Kasumi-1 (cell line): ENCODE results near the gene MYH6.
"Not testable (repeated sequence)": the region's sequence is repeated elsewhere in the genome, so short reads cannot be mapped to it uniquely, and the experiment has no call there.

Experiments
- DNase-seq, 2 experiments: peaks; one replicate each; lab custom pipeline; 2025; lab: John Stamatoyannopoulos, UW

MYH6 gene

DNA sequence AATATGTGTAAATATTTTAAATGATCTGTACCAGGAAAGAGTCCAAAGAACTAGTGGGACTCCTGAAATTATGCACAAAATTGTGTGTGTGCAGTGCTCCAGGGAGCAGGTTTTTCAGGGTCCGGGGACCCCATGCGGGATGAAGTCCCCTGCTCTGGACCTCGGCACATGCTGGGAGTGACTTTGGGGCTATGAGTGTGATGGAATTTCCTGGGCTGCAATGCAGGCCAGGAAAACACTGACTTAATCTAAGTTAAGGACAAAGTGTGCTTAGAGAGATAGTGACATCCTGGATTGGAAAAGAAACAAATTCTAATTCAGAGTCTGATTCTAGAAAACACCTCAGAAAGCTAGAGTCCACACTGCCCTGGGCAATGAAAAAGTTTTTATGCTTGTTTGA lies 6.2 kb upstream of the MYH6 start:
- no peak for DNase-seq

DNA sequence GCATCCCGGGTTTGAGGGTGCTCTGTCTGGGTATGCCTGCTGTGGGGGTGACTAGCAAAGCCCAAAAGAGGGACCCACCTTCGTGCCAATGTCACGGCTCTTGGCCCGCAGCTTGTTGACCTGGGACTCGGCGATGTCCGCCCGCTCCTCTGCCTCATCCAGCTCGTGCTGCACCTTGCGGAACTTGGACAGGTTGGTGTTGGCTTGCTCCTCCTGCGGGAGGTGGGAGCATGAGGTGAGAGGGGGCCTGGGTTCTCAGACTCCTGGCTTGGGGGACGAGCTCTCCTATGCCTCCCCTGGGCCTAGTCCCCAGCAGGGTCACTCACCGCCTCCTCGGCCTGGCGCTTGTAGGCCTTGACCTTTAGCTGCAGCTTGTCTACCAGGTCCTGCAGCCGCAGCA lies 5.6 kb upstream of the MYH6 start:
- DNase-seq, result no peak

DNA sequence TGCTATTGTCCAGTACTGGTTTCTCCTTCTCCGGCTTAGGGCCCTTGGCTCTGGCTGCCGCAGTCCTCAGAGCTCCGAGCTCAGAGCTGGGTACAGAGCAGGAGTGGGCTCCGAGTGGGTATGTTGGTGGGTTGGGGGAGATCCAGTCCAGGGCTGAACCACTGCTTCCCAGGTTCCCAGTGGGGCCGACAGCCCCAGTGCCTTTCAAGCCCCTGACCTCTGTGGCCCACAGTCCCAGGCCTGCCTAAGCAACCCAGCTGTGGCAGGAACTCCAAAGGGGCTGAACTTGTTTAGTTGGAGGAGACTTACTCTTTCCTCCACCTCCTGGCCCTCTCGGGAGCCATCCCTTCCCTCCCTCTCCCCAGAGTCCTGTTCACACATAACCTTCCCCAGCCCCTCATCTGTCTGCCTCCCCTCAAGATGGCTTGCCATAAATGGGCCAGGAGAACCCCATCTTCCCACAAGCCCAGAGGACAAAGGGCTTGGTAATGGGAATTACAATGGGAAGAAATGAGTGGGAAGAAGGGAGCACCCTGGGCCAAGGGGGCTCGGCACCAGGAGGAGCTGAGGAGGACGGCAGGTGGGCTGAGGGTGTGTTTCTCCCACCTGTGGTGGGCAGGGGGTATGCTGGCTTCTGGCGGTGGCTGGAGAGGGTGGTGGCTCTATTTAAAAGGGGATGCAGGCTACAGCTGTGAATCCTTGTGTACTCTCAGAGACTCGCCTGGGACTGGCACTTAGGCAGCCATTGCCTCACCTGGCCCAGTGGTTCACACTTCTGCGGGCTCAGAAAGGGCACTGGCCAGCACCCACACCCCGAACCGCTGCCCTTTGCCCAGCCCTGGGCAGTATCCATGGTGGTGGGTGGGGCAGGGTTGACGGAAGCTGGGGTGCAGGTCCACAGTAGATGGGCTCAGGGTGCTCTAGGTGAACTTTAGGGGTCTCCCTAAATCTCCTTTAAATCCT lies 3.8 kb upstream of the MYH6 start:
- no peak for DNase-seq

DNA sequence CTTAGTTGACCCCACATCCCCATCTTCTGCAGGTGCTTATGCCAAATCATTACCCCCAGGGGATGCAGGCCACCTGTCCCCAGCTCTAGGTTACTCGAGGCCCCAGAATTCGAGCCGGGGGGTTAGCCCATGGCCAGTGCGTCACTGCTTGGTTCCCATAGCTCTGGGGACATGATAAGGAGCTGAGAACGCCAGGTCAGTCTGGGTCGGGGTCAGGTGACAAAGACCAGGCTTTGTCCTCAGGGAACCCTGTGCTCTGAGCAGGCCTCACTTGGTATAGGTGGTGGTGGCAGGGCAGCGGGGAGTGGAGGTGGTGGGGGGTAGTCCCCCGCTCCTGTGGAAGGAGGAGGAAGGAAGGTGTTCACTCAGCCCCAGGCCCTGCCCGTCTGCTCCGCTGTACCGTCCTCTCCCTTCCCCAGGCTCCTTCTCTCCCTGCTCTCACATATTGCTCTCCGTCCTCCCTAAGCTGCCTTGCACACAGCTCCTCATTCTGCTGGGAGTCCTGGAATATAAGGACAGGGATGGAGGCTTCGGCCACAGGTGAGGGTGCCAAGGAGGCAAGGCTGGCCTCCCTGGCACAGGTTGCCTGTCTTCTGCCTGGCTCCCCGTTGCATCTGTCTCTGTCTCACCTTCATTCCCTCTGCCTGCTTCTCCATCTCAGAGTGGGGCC lies 2.0 kb upstream of the MYH6 start:
- no peak for DNase-seq

DNA sequence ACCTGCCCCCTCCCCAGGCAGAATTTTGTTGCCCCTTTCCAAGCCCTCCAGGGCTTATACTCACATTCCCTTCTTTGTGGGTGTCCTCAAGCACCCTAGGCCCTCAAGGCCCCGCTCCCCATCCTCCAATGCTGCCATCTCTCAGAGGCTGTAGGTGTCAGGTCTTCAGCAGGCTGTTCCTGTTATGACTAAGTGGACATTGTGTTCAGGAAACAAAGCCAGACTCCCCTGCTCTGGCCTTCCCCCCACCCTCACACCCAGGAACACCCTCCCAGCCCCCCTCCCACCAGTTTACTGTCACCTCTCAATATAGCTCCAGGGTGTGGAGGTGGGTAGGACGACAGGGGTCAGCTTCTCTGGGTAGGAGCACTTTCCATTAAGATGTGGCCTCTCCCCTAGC lies 1.4 kb upstream of the MYH6 start:
- DNase-seq, result no peak

DNA sequence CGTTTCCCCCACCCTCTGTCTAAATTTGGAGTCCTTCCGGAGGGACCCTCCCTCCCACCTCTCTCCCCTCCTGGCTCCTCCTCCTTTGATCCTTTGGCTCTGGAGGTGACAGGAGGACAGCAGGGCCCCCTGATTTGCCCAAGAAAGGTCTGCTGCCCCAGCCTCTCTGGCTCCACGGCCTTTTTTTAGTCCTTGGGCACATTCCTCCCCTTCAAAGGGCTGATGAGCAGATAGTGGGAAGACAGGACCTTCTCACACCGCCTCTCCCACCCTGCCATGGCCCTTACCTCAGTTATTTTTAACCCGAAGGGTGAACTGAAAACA lies 196 bp upstream of the MYH6 start:
- DNase-seq, result no peak

DNA sequence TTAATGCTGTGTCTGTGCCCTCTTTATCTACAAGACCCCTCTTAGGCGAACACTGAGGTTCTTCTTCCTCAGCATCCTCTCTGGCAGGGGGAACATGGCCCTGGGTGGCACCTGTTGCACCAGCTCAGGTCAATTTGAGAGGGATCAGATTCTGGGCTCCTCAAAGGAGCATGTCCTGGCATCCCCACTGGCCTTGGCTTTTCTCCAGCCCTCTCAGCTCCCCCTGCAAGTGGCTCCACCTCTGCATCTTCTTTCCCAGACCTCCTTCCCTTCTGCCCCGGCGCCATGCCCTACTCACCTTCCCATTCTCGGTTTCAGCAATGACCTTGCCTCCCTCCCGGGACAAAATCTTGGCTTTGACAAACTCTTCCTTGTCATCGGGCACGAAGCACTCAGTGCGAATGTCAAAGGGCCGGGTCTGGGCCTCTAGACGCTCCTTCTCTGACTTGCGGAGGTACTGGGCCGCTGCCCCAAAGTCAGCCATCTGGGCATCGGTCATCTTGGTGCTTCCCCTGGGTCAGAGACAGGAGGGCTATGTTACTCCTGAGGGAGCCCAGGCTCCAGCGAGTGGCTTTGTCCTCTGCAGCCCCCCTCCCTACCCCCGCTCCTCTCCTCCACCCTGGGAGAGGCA lies 1.2 kb downstream of the MYH6 start:
- no peak for DNase-seq

DNA sequence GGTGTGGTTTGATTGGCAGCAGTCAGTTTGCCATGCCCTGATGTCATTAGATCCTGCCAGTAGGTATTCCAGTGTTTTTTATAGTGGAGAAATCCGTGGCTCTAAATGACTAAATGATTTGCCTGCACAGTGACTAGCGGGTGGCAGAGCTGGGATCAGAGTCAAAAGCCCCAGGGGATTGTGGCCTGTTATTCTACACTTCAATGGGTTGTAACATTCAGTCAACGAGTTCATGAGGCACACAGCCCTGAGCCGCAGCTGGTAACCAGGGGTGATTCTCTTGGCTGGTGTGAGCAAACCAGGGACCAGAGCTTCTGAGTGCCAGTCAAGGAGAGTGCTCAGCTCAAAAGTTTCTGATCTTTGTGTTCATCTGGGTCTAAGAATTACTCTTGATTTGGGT lies 1.8 kb downstream of the MYH6 start:
- no peak for DNase-seq

DNA sequence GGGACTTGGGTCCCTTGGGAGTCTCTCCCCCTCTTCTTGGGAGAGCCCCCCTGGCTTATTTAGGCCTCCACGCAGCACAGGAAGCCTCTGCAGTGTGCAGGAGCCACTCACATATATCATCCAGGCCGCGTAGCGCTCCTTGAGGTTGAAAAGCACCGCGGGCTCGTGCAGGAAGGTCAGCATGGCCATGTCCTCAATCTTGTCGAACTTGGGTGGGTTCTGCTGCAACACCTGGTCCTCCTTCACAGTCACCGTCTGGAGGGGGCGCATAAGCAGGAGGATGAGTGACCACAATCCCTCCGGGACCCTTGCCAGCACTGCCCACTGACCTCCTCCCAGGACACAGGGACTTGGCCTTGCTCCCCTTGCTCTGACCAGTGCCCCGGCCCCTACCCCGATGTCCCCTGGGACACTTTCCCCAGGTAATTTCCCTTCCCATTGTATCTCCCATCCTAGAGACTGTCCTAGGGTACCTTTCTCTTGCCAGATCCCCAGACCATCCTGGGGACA lies 2.5 kb downstream of the MYH6 start:
- no peak for DNase-seq

DNA sequence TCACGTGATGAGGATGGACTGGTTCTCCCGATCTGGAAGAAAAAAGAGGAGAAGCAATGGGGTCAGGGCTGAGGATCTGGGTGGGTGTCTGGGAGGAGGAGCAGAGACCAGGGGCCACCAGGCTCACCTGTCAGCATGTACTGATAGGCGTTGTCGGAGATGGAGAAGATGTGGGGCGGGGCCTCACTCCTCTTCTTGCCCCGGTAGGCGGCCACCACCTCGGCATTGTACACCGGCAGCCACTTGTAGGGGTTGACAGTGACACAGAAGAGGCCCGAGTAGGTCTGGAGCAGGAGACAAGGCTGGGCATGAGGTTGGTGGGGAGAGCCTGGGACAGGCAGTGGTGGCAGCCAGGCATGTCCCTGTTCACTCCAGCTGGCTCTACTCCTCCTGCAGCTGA lies 3.0 kb downstream of the MYH6 start:
- no peak for DNase-seq

DNA sequence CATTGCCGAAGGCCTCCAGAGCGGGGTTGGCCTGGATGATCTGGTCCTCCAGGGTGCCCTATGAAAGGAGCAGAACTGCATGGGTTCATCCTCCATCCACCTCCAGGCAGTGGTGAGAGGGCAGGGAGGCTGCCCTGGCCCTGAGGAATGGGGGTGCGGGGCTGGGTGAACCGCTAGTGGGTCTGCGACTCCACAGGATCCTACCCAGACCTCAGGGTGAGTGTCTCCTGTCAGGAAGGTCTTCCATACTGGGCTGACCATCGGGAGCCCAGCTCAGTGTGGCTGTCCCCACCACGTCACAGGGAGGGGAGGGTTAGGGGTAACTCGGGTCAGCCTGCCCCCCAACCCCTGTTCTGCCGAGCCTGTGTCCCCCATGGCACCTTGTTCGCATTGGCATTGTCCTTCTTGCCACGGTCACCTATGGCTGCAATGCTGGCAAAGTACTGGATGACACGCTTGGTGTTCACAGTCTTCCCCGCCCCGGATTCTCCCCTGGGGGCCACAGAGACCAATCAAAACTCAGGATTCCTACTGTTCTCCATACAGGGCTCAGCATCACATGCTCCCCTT lies 3.7 kb downstream of the MYH6 start:
- no peak for DNase-seq

DNA sequence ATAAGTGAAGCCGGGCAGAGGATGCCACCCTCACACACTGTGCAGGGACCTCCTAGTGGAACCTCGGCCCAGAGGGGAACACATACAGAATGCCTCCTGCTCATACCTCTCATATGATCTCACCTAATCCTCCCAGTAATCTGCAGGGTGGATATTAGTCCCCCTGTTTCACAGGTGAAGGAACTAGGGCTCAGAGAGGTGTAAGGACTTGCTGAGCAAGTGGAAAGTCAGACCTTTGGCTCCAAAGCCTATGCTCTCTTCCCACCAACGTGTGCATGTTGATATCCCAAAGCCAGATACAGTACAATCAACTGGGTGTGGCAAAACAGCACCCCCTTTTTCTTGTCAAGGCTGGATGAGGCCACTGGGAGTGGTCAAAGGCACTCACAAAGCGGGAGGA lies 4.2 kb downstream of the MYH6 start:
- DNase-seq, result no peak

DNA sequence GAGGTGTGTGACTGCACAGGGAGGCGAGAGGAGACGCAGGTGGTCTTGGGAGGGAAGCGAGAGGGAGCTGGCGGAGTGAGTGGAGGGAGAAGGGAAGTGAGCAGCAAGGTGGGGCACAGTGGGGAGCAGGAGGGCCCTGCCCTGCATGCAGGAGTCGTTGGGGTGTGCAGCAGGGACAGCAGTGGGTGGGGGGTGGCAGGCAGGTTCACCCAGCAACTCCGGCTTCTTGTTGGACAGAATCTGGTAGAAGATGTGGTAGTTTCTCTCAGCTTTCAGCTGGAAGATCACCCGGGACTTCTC lies 5.0 kb downstream of the MYH6 start:
- DNase-seq, result no peak

DNA sequence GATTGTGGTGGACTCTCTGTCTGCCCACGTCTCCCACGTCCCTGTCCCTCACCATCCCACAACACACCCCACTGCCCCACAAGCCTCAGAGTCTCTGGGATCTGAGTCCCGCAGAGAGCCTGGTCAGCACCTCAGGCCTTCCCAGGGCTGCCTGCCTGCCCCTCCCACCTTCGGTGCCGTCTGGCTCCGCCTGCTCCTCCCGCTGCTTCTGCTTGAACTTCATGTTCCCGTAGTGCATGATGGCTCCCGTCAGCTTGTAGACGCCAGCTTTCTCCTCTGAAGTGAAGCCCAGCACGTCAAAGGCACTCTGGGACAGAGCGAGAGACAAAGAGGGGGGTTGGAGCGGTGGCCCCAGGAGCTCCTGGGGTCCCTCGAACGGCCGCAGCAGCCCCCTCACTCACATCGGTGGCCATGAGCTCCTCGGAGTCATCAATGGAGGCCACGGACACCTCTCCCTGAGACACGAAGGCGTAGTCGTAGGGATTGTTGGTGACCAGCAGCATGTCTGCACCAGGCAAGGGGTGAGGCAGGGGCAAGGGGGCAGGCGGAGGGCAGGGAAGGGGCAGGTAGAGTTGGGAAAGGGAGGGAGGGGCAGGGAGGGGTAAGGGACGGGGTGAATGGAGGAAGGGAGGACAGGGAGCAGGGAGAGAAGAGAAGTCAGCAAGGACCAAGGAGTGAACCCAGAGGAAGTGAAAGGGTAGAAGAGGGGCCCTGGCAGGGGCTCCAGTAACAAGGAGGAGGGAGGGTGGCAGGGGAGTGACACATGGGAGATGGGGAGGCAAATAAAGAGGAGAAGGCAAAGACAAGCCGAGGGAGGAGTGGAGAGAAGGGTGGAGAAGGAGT lies 5.6 kb downstream of the MYH6 start:
- no peak for DNase-seq

DNA sequence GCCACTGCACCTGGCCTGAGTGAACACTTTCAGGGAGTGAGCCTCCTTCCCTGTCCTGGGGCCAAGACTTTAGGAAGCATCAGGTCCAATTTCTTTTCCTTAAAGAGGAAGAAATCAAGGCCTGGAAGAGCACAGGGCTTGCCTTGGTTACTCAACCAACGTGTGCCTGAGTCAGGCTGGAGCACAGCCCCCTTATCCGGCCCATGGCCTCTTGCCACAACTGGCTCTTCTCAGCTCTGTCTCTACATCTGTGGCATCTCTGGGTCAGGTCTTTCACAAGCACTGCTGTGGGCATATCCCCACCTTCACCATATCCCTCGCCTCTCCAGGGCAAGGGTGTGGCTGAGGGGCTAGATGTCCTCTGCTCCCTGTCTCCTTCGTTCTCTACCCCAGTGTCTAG lies 6.8 kb downstream of the MYH6 start:
- no peak for DNase-seq

DNA sequence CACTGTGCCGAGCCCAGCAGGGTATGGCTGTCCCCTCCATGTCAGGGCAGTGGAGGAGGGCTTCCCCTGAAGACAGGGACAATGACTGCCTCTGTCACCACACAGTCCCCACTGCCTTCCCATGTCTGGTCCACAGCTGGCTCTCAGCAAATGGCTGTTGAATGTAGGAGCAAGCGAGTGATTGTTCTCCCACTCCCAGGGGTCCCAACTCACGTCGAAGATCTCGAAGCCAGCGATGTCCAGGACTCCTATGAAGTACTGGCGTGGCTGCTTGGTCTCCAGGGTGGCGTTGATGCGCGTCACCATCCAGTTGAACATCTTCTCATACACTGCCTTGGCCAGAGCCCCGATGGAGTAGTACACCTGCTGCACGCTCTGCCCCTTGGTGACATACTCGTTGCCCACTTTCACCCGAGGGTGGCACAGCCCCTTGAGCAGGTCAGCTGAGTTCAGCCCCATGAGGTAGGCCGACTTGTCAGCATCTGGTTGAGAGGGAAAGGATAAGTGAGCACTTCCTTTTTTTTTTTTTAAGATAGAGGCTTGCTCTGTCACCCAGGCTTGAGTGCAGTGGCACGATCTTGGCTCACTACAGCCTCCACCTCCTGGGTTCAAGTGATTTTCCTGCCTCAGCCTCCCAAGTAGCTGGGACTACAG lies 7.5 kb downstream of the MYH6 start:
- DNase-seq, result not testable (repeated sequence)

DNA sequence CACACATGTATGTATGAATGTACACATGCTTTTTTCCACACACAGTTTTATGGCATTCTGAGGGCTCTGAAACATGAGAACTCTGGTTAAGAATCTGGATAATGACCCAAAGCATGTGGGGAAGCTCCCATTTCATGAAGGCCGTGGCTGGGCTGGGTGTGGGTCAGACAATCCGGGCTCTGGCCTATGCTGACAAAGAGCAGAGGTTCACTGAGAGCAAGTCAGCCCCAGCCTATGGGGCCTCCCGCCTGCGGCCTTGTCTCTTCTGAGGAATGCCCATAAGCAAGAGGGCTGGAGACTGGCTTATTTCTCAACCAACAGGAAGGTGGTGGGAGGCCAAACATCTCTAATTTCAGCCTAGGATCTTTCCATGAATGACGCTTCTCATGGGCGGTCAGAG lies 8.5 kb downstream of the MYH6 start:
- no peak for DNase-seq

DNA sequence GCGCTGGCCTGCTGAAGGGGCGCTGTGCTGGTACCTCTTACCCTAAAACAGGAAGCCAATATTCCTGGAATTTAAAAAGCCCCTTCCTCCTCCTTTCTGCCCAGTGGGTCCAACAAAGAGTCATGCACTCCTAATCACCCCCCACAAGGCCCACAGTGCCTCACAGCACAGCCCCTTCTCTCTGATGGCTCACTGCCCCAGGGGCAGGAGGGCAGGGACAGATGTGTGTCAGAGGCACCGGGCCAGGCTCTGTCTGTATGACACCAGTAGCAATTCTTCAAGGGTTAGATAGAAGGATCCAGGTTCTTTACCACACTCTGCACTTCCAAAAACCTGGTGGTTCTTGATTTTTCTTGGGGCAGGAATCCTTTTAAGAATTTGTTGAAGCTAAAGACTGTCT lies 8.9 kb downstream of the MYH6 start:
- no peak for DNase-seq

DNA sequence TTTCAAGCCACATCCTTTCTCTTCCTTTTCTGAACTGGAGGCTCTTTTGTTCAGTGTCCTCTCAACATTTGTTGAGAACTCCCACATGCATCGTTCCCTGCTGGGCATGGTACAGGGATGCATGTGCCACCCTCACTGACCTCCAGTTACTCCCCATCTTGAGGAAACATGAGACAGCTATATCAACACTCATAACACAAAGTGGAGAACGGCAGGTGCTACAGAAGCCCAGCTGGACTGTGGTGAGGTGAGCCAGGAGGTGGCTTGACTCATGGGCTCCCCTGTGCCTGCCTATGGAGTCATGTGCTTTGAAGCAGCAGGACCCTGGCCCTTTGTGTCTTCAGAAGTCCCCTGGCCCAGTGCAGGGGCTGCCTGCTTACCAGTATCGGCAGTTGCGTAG lies 9.7 kb downstream of the MYH6 start:
- DNase-seq, result no peak

DNA sequence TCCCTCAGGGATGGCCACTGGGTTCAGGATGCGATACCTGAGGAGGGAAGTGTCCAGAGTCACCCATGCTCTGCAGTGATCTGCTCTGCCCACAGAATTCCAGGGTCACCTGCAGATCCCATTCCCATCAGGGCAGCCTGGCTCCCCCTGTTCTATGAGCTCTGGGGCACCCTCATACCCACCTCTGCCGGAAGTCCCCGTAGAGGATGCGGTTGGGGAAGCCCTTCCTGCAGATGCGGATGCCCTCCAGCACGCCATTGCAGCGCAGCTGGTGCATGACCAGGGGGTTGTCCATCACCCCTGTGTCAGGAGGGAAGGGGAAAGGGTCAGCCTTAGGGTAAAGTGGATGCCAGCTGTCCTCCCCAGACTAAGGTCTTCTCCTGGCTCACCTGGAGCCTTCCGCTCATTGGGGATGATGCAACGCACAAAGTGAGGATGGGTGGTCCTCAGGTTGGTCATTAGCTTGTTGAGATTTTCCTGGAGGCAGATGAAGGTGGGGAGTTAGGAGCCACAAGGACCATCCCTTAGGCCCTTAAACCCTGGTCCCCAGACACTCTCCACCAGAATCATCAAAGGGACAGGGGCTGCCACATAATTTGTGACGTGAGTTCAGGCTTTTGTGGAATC lies 11.2 kb downstream of the MYH6 start:
- no peak for DNase-seq

DNA sequence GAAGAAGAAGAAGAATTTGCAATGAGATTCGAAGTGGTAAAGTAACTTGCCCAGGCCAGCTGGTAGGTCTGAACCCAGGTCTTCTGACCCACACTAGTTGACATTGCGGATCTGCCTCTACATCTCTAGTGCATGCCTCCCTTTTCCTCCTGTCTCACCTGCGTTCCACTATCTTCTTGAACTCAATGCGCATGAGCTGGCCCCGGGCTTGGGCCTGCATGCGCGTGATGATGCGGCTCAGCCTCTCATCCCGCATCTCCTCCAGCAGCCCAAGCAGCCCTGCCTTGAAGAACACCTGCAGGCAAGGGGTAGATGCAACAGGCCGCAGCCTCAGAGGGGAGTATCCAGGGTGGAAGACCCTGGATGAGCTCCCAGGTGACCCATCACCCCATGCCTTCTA lies 11.9 kb downstream of the MYH6 start:
- DNase-seq, result no peak
